ENCODE data around the gene COL6A2.

DNA sequence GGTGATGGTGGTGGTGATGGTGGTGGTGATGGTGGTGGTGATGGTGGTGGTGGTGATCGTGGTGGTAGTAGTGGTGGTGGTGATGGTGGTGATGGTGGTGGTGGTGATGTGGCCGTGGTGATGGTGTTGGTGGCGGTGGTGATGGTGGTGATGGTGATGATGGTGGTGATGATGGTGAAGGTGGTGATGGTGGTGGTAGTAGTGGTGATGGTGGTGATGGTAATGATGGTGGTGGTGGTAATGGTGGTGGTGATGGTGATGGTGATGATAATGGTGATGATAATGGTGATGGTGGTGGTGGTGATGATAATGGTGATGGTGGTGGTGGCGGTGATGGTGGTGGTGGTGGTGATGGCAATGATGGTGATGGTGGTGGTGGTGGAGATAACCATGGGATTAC is 6.8 kb upstream of the COL6A2 start:
- no peak for TF ChIP-seq EZH2phosphoT487 (IDR thresholded peaks at IDR 0.05; ENCODE audit: insufficient read depth, low read depth)
- no peak for TF ChIP-seq EZH2 (IDR thresholded peaks at IDR 0.05; ENCODE audit: insufficient read depth, poor library complexity, severe bottlenecking)

Measured in GM23248 (cell line).